H1 (cell line): ENCODE data around the gene ATAD5.

Source experiments
- GABPA ChIP-seq: IDR thresholded peaks from 2 replicates; pipeline ENCODE4 v1.6.1; 2011; ENCODE audit warnings: mild to moderate bottlenecking, low read length, moderate library complexity, borderline replicate concordance; ENCODE audit not compliant: insufficient read depth
- JUN ChIP-seq: IDR thresholded peaks from 2 replicates; pipeline ENCODE4 v1.6.1; 2011; ENCODE audit warnings: low read depth, mild to moderate bottlenecking, improper control_type of control experiment, low read length
- KDM5A ChIP-seq: fragments of 200-600 bp; IDR thresholded peaks from 2 replicates; pipeline ENCODE4 v1.7.1; 2012; ENCODE audit warnings: mild to moderate bottlenecking, low read length, inconsistent platforms, mixed read lengths
- MAFK ChIP-seq: IDR thresholded peaks from 2 replicates; pipeline ENCODE4 v1.6.1; 2012; ENCODE audit warnings: low read depth, mild to moderate bottlenecking, improper control_type of control experiment, low read length
- POLR2A ChIP-seq, 2 experiments: IDR thresholded peaks; 1 replicate in 1 of 2; 2 replicates in 1 of 2; pipeline ENCODE4 v1.6.1; 2011; ENCODE audit warnings: low read depth in 2 of 2, low read length in 2 of 2, mild to moderate bottlenecking in 2 of 2; ENCODE audit errors: control extremely low read depth in 1 of 2
- SP1 ChIP-seq: IDR thresholded peaks from 2 replicates; pipeline ENCODE4 v1.6.1; 2011; ENCODE audit warnings: low read depth, low read length
- SP4 ChIP-seq: IDR thresholded peaks from 2 replicates; pipeline ENCODE4 v1.6.1; 2012; ENCODE audit warnings: low read length, inconsistent platforms
- ZNF274 ChIP-seq: IDR thresholded peaks from 2 replicates; pipeline ENCODE4 v1.7.0; 2012; ENCODE audit warnings: low read length, borderline replicate concordance; ENCODE audit errors: extremely low read depth
- TF ChIP-seq, protein P1 (sequence below), 3 experiments: IDR thresholded peaks; 1 replicate in 2 of 3; 2 replicates in 1 of 3; pipeline versions ENCODE4 v1.5.1 to v1.6.1; 2011; ENCODE audit warnings: low read length in 3 of 3, mild to moderate bottlenecking in 3 of 3, inconsistent platforms in 2 of 3, low read depth in 1 of 3, moderate library complexity in 1 of 3; ENCODE audit not compliant: insufficient read depth in 1 of 3; ENCODE audit errors: control extremely low read depth in 1 of 3
- TF ChIP-seq, protein P2 (sequence below): IDR thresholded peaks from 2 replicates; pipeline ENCODE4 v1.6.1; 2011; ENCODE audit warnings: low read length, improper control_type of control experiment

DNA sequence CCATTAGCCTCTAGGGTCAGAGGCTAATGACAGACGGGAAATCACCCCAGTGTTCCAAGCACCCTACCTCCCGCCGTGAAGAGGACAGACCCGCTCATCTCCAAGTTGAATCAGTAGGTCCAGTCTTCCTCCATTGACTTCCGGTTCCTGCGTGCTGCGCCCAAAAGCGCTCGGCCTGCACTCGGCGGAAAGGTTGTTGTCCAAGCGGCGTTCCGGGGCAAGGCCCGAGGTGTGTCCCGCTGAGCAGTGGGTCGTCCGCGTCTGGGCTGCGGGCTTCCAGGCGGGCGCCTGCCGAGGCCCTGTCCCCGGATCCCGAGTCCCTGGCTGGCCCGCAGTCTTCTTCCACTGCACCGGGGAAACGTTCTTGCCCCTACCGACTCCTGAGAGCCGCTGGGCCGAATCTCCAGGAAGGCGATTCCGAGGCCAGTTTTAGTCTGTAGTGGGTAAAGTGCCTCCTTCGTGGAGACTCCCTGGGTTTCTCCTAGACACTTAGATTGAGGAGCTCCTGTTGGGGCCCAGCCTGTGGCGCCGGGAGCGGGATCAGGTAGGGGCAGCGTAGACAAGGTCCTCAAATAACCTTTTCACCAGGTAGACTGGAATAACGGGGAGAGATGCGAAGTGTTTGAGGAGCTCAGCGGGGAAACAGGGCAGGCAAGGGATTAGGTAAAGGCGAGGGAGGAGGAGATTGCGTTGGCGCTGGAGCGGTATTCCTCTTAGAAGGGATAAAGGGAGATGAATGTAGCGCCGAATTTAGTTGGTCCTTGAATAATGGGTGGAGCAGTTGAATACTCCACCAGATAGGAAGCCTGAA, 74.5 kb downstream of the ATAD5 start, which contains the start of gene TEFM:
- TF ChIP-seq, protein P1, sequence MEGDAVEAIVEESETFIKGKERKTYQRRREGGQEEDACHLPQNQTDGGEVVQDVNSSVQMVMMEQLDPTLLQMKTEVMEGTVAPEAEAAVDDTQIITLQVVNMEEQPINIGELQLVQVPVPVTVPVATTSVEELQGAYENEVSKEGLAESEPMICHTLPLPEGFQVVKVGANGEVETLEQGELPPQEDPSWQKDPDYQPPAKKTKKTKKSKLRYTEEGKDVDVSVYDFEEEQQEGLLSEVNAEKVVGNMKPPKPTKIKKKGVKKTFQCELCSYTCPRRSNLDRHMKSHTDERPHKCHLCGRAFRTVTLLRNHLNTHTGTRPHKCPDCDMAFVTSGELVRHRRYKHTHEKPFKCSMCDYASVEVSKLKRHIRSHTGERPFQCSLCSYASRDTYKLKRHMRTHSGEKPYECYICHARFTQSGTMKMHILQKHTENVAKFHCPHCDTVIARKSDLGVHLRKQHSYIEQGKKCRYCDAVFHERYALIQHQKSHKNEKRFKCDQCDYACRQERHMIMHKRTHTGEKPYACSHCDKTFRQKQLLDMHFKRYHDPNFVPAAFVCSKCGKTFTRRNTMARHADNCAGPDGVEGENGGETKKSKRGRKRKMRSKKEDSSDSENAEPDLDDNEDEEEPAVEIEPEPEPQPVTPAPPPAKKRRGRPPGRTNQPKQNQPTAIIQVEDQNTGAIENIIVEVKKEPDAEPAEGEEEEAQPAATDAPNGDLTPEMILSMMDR (IDR thresholded peaks at IDR 0.05; ENCODE audit: control extremely low read depth in 1 of 3, insufficient read depth in 1 of 3, low read depth in 1 of 3, low read length in 3 of 3), result no peak
- TF ChIP-seq MAFK (no peak; the same call in 1 of the 2 replicates), SP4 (peak; percentile 81), POLR2A (IDR thresholded peaks at IDR 0.05; ENCODE audit: control extremely low read depth in 1 of 2, low read depth in 2 of 2, low read length in 2 of 2) (peak in 1 of 2 experiments; percentile 76; a peak in 2 of 3 replicates), JUN (no peak), SP1 (peak; percentile 63; the same call in 1 of the 2 replicates), KDM5A (peak; percentile 88), ZNF274 (no peak), GABPA (peak; percentile 99)
- TF ChIP-seq, protein P2, sequence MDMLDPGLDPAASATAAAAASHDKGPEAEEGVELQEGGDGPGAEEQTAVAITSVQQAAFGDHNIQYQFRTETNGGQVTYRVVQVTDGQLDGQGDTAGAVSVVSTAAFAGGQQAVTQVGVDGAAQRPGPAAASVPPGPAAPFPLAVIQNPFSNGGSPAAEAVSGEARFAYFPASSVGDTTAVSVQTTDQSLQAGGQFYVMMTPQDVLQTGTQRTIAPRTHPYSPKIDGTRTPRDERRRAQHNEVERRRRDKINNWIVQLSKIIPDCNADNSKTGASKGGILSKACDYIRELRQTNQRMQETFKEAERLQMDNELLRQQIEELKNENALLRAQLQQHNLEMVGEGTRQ, result peak; percentile 57
